HG02943 (cell line): Measurements from ENCODE around the gene ZNF750.

Experiments
- ATAC-seq: cut with Tn5 transposase; IDR thresholded peaks from one replicate; pipeline ENCODE4 v1.9.1; 2021; ENCODE audit warnings: mild to moderate bottlenecking, low read depth, moderate library complexity; ENCODE audit not compliant: unreplicated experiment

The ZNF750 gene

DNA sequence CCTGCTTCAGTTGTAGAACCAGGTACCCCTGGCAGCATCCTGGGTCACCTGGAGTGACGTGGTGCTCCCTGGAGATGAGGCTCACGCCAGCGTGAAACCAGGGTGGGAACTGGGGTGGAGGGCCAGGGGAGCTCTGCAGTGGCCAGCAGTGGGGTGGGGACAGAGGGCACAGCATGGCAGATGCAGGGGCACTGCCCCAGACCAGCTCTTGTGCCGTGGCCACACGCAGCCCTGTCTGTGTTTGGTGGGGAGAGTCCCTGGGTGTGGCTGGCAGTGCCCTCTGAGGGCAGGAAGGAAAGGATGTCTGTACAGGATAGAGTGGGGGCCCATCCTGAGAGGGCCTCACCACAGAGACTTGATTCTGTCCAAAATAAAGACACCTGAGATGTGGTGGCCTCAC is 24.5 kb downstream of the ZNF750 start:
- ATAC-seq: no peak

- no peak for ATAC-seq
Observed at GRCh38 chr17:82814834-82815233, 25.0 kb downstream of the ZNF750 start.

- ATAC-seq: no peak
Observed at GRCh38 chr17:82813299-82814051, 26.3 kb downstream of the ZNF750 start.

DNA sequence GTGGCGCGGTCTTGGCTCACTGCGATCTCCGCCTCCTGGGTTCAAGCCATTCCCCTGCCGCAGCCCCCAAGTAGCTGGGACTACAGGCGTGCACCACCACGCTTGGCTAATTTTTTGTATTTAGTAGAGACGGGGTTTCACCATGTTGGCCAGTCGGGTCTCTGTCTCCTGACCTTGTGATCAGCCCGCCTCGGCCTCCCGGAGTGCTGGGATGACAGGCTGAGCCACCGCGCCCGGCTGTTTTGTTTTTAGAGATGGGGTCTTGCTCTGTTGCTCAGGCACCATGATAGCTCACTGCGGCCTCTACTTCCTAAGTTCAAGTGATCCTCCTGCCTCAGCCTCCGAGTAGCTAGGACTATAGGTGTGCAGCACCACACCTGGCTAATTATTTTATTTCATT is 27.2 kb downstream of the ZNF750 start:
- no peak for ATAC-seq

DNA sequence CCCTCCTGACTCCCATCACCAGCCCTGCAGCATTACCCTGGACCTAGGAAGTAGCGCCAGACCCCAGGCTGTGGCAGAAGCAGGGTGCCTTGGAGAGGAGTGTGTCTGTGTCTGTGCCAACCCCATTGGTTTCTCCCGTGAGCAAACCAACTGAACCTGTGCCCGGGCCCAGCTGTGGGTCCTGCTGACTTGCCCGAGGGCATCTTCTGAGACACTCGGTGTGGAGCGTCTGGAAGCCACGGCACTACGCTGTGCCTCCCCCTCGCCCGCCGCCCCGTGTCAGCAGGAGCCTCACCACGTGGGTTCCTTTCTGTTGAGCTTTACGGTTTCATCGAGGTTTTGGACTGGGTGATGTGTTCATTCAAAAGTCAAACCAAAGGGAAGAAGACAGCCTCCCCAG is 27.8 kb downstream of the ZNF750 start:
- no peak for ATAC-seq

DNA sequence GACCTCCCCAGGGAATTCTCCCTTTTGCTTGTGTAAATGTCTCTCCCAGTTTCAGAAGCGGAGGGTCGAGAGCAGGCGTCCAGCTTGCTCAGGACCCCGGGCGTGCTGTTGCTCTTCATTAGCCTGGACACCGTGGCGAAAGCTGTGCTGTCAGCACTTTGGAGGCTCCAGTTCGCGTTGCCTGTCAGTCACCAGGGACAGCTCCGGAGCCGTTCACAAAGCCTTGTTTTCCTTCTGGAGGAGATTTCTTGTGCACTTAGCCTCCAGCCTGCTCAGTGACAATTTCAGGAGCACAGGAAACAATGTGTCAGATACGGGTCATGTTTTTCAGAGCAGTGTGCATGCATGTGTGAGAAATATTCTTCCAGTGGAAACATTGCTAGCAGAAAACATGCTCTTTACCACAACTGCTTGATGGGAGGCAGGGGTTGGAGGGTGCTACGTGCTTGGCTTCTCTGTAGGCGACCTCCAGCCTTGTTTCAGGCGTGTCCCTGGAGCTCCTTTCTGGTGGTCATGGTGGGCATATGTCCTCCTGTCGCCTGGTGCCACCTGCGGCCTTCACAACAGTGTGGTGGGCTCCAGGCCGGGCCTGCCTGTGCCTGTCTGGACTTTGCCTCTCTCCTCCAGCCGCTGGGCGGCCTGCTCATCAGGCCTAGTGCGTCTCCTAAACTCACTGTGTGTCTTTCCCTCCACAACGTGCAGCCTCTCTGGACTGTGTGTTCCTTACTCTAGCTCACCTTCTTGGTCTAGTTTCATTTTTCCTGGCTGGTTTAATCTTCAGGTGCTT is 29.0 kb downstream of the ZNF750 start:
- ATAC-seq: no peak

DNA sequence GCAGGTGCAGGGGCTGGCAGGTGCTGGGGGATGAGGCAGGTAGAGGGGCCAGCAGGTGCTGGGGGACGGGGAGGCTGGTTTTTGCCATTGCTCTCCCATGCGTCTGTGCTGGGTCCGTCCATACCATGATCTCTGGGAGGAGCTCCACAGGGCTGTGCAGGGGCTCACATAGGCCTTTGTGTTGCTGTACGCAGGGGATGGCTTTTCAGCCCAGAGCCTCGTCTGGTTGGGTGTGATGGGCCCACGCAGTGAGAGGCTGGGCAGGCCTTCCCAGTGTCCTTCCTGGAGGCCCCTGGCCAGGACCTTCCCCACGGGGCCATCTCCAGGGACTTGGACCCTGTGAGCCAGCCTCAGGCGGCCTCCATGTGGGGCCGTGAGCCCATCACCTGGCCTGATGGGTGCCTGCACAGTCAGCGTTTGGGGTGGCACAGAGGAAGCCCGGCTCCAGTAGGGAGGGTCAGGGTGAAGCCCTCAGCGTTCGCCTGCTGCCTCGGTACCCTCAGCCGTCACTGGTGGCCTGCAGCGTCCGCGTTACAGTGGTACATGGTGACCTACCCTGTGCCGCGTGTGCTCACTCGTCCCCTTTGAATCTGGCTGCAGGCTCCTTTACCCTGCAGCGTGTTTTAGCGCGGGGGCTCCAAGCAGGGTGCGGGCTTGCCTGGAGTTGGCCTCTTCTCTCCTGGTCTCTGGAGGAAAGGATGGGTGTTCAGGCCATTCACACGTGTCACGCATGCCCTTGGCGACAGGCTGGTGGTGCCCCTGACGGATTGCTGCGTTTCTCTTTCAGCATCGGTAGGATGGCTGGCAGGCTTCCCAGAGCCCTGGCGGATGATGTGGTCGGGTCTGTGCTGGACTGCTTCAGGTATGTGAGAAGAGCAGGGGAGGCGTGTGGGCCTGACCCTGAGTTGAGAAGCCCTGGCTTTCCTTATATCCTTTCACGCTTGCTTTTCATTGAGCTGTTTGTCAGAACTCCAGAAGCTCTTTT is 30.6 kb downstream of the ZNF750 start:
- no peak for ATAC-seq

DNA sequence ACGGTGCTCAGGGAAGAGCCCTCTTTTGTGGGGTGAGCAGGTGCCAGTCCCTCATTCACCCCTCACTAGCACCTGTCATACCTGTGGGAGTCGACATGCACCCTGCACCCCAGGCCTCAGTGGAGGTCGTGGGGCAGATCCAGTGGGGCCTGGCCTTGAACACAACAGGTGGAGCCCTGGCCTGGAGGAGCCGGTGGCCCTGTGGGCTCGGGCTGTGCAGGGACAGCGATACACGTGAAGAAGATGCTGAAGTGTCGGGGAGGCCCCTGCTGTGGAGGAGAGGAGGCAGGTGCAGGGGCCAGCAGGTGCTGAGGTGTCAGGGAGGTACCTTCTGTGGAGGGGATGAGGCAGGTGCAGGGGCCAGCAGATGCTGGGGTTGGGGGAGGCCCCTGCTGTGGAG is 31.8 kb downstream of the ZNF750 start:
- ATAC-seq: no peak

DNA sequence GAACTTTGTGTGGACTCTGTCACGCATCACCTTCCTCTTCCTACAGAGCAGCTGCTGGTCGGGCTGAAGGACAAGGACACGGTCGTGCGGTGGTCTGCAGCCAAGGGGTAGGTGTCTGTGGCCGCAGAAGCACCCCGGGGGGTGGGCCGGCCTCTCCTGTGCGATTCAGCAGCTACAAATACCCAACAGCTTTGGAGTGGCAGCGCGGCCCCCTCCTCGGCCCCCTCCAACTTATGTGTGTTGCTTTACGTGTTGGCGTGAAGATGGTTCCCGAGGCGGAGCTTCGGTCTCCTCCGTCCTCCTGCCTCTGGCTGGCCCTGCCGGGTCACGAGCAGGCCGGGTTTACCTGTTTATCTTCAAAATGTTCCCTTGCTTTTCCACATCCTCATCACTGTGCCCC is 32.3 kb downstream of the ZNF750 start:
- ATAC-seq: no peak

DNA sequence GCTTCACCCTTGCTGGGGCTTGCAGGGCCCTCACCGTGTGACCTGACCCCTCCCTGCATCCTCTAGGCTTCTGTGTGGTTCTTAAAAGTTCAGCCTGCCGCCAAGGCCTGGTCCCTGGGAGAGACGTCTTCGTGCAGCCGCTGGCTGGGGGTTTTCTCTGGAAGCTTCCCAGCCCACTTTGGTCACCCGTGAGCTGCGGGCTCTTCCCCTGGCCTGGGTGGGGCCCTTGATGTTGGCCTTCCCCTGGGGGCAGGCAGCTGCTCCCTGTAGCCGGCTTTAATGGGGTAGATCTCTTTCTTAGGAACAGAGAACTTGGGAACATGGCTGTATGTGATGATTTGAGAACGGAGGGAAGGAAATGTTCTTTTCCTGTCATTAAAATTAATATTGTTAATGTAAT is 32.7 kb downstream of the ZNF750 start:
- no peak for ATAC-seq

GRCh38 chr17:82806645-82807044 is 33.2 kb downstream of the ZNF750 start:
- ATAC-seq: no peak

GRCh38 chr17:82805823-82806222 is 34.0 kb downstream of the ZNF750 start:
- no peak for ATAC-seq

DNA sequence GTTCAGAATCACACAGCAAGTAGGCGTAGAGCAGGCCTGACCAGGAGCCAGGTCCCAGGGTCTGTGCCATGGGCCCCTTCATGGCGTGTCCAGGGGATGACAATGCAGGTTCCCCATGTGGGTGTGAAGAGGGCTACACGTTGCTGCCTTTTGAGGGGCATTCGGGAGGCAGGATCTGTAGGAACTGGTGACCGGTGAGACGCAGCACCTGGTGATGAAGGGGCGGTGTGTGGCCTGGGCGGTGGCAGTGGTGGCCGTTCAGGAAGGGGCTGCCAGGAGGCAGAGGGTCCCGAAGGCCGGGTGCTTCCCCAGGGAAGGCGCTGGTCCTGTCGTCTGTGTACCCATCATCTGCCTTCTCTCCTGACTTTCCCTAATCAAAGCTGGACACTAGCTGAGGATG is 34.6 kb downstream of the ZNF750 start:
- ATAC-seq: no peak

DNA sequence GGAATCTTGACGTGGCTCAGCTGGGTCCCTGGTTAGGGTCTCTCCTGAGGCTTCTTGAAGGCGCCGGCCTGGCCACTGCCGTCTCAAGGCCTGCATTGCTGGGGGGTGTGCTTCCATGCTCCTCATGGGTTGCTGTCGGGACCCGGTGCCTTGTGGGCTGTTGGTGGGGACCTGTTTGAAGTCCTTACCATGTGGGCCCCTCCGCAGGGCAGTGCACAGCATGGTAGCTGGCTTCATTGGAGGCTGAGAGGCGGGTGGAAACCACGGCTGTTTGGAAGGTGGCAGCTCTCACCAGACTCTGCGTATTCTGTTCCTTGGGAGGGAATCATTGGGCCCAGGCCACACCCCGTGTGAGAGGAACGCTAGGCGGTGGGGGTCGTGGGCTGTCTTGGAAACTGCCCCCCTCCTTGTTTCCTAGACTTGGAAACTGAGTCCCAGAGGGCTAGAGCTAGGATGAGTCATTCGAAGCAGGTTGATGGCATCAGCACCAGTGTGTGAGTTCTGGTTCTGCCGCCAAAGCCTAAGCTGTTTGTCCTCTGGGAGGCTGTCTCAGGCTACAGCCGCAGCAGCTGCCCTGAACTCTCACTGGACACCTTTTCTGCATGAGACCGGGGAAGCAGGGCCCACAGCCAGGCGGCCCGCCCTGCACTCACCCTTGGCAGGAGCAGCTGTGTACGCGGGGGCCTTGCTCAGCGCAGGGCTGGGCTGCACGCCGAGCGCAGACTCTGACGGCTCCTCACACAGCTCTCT is 35.2 kb downstream of the ZNF750 start:
- ATAC-seq: no peak

DNA sequence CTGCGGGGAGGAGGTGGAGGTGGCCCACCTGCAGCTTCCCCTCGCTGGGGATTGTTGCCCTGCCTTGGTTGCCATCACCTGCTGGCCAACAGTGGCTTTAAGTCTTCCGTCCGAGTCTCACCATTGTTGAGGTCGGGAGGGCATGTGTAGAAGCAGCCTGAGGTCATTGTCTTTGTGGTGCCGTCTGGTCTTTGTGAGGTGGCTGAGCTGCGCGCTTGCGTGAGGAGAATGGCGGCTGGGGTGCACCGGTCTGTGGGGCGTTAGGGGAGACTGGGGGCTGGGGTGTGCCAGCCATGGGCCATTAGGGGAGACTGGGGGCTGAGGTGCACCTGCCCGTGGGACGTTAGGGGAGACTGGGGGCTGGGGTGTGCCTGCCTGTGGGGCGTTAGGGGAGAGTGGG is 36.2 kb downstream of the ZNF750 start:
- no peak for ATAC-seq

- ATAC-seq: no peak
Observed at GRCh38 chr17:82803185-82803584, 36.6 kb downstream of the ZNF750 start.

DNA sequence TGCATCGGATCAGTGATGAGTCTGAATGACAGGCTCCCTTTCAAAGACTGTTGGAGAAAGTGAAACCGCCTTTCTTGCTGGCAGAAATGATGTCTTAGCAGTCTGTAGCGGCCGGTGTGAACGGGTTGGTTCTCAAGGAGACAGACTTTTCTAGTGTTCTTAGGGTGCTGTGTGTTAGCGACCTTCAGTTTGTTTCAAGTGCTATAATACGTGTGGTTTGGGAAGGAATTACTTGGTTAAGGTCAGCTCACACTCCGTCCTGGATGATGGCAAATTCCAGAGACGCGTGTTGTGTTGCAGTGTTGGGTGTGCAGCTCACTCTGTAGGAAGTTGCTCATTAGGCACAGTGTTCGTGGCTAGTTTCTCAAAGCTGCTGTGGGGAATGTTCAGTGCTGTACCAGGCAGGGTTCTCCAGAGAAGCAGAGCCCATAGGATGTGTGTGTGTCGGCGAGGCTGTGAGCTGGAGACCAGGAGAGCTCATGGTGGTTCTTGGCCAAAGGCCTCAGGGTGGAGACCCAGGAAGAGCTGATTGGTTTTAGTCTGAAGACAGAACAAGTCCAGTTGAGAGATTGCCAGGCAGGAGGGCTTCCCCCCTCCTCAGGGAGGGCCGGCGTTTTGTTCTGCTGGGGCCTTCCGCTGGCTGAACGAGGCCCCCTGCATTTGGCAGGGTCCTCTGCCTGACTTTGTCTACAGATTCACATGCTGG is 37.6 kb downstream of the ZNF750 start:
- no peak for ATAC-seq

DNA sequence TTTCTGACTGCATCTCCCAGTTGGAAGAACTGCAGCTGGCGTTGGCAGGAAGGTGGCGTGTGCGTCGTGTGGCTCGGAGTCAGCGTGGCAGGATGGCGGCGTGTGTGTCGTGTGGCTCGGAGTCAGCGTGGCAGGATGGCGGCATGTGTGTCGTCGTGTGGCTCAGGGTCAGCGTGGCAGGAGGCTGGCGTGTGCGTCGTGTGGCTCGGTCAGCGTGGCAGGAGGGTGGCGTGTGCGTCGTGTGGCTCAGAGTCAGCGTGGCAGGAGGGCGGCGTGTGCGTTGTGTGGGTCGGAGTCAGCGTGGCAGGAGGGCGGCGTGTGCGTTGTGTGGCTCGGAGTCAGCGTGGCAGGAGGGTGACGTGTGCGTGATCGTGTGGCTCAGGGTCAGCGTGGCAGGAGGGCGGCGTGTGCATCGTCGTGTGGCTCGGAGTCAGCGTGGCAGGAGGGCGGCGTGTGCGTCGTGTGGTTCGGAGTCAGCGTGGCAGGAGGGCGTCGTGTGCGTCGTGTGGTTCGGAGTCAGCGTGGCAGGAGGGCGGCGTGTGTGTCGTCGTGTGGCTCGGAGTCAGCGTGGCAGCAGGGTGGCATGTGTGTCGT is 38.3 kb downstream of the ZNF750 start:
- ATAC-seq: no peak

DNA sequence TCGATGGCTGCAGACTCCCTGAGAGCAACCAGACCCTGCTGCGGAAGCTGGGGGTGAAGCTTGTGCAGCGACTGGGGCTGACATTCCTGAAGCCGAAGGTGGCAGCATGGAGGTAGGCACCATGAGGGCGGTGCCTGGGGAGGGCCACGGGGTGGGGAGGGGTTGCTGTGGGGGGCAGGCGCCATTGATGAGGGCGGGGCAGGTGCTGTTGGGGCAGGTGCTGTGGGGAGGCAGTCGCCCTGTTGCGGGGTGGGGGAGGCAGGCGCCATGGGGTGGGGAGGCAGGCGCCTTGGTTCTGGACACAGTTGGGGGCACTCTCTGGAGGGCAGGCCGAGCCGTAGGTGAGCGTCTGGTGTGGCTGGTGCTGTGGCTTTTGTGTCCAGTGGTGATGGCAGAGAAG is 38.9 kb downstream of the ZNF750 start:
- no peak for ATAC-seq
